CD4-positive, alpha-beta T cell treated with Interleukin-6 for 4 hours (primary cell): ENCODE measurements around the gene LLGL2.

Experiments
- DNase-seq: peaks from one replicate; pipeline ENCODE4 v3.0.0-alpha.2; 2020; ENCODE audit warnings: mixed read lengths

LLGL2 gene

DNA sequence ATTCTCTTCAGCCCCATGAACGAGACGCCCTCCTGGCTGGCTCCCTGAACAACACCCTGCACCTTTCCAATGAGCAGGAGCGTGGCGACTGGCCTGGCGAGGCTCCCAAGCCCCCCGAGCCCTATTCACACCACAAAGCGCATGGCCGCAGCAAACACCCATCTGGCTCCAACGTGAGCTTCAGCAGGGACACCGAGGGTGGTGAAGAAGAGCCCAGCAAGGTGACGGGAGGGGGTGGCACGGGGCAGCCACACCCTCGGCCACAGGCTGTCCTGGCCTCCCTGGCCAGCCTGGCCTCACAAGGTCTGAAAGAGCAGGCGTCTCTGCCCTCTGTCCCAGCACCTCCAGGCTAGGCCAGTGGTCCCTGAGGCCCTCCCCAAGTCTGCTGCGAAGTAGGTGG is 33.8 kb upstream of the LLGL2 start:
- DNase-seq: no peak

DNA sequence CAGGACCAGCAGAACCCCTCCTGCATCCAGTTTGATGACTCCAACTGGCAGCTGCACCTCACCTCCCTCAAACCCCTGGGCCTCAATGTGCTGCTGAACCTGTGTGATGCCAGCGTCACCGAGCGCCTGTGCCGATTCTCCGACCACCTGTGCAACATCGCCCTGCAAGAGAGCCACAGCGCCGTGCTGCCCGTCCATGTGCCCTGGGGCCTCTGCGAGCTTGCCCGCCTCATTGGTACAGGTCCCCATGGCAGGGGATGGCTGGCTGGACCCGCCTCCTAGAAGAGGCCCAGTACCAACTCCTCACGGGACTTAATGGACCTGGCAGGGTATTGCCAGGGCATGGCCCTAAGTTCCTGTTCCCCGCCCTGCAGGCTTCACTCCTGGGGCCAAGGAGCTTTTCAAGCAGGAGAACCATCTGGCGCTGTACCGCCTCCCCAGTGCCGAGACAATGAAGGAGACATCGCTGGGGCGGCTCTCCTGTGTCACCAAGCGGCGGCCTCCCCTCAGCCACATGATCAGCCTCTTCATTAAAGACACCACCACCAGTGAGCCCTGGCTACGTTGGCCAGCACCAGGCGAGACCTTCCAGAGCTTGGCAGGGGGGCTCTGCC is 32.8 kb upstream of the LLGL2 start:
- DNase-seq: no peak

DNA sequence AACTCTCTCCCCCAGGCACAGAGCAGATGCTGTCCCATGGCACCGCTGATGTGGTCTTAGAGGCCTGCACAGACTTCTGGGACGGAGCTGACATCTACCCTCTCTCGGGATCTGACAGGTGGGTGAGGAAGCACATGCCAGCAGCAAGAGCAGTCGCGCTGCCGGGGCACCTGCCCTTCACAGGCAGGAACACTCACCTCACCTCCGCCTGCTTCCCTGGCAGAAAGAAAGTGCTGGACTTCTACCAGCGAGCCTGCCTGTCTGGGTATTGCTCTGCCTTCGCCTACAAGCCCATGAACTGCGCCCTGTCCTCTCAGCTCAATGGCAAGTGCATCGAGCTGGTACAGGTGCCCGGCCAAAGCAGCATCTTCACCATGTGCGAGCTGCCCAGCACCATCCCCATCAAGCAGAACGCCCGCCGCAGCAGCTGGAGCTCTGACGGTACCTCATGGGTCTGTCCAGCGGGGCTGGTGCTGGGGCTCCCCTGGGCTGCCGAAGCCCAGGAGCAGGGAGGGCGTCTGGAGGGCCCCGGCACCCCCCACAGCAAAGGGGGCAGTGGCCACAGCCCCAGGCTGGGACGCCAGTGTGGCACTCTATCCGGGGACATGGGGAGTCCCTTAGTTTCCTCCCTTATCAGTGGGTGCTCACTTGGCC is 31.9 kb upstream of the LLGL2 start:
- no peak for DNase-seq

DNA sequence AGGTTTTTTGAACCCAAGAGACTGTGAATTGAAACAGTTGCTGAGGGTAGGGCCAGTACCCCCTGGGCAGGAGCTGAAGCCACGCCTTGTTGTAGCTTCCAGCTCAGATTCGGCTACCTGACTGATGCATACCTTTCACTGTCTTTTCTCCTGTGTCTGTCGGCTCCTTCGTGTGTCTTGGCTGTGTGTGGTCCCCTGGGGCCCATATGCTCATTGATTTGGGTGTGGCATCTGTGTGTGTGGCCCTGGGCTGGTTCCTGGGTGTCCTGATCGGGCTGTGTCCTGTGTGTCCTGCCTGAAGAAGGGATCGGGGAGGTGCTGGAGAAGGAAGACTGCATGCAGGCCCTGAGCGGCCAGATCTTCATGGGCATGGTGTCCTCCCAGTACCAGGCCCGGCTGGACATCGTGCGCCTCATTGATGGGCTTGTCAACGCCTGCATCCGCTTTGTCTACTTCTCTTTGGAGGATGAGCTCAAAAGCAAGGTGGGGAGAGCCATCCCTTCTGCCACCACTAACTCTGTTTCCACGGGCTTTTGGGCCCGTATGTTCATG is 31.1 kb upstream of the LLGL2 start:
- no peak for DNase-seq

DNA sequence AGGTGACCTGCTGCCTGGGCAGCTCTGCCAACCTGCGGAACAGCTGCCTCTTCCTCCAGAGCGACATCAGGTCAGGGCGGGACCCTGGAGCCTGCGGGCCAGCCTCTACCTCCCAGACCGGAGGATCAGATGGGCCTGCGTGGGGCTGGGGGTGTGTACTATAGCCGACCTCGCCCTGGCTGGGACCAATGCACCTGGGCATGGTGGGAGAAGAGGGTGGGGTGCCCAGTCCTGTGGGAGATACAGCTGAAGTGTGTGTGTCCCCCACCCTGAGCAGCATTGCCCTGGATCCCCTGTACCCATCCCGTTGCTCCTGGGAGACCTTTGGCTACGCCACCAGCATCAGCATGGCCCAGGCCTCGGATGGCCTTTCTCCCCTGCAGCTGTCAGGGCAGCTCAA is 29.5 kb upstream of the LLGL2 start:
- DNase-seq: no peak

DNA sequence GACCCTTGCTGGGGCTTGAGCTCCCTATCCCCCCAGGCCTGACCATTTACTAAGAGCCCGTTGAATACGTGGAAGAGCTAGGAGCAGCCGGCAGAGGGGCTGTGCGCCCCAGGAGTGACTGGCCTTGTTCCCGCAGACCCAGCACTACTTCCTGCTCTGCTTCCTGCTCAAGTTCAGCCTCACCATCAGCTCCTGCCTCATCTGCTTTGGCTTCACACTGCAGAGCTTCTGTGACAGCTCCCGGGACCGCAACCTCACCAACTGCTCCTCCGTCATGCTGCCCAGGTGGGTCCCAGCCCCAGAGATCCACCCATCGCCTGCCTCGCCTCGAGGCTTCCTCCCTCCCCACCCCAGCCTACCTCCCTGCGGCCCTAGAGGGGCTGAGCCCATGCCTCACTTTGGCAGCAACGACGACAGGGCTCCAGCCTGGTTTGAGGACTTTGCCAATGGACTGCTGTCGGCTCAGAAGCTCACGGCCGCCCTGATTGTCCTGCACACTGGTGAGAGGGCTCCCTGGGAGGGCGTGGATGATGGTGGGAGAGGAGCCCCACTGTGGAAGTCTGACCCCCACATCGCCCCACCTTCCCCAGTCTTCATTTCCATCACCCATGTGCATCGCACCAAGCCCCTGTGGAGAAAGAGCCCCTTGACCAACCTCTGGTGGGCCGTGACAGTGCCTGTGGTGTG is 27.3 kb upstream of the LLGL2 start:
- no peak for DNase-seq

DNA sequence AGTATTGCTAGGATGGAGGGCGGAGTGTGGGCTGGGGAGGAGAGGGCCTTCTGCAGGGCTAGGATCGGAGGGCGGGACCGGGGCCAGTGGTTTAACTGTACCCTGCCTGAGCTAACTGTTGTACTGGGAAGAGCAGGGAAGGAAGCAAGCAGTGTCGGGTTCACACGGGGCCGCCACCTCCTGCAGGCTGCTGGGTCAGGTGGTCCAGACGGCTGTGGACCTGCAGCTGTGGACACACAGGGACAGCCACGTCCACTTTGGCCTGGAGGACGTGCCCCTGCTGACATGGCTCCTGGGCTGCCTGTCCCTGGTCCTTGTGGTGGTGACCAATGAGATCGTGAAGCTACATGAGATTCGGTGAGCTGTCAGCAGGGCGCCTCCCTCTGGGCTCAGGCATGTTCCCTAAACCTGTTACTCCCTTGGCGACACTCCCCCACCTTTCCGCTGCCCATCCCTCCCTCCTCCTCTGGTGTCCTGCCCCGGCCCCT is 26.7 kb upstream of the LLGL2 start:
- no peak for DNase-seq

DNA sequence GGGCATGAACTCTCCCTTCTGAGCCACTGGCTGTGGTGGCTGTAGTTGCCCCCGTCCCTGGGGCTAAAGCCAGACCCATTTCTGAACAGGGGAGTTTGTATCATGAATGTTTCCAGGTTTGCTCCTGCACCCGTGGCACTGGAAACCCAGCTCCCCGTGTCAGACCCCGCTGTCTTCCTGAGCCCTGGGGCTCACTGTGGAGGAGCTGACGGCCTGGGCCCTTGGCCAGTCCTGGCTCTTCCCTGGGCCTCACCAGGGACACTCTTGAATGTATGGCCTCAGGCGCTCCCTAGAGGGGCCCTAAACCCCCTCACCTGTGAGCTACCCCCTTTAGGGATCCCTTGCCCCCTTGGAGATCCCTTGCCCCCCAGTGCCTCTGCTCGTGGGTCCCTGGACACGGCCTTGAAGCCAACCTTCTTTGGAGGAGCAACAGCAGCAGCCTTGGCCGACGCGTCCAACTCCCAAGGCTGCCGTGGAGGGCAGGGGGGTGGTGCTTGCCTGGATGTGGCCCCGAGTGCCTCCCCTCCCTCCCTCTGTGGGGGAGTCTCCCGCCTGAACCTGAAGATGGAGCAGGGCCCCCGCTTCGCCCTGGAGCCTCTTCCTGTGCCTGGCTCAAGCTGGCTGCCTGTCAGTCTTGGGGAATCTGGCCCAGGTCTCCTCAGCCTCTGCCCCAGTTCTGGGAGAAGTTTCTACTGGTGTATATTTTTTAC is 26.0 kb upstream of the LLGL2 start:
- DNase-seq: no peak

DNA sequence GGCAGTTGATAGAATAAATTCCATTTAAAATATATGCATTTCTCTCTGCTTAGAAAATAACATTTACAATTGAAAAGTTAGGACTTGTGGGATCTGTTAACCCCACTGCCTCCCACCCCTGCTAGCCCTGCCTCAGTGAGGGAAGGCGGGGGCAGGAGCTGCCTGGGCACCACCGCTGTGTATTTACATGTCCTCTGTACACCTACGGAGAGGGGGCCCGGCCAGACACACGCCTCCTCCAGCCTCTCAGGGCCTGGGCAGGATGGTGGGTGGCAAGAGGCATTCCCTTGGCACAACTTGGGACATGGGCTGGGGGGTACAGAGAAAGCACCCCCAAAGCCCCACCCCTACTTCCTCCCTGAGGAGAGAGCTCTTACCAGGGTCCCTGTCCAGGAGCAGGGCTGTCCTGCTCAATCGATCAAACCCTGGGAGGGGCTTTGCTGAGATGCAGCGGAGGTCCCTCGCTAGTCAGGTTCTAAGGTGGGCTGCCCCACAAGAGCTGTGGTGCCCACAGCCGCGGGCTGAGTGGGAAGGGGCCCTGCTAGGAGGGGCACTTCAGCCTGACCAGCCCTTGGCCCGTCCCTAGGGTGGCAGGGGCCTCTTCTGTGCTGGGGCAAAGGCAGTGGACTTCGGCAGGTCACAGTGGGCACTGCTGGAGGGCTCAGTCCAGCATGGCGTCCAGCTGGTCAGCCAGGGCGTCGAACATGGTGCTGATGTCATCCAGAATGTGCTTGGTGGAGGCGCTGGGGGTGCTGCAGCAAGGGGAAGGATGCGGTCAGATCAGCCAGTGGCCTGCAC is 24.9 kb upstream of the LLGL2 start:
- no peak for DNase-seq

DNA sequence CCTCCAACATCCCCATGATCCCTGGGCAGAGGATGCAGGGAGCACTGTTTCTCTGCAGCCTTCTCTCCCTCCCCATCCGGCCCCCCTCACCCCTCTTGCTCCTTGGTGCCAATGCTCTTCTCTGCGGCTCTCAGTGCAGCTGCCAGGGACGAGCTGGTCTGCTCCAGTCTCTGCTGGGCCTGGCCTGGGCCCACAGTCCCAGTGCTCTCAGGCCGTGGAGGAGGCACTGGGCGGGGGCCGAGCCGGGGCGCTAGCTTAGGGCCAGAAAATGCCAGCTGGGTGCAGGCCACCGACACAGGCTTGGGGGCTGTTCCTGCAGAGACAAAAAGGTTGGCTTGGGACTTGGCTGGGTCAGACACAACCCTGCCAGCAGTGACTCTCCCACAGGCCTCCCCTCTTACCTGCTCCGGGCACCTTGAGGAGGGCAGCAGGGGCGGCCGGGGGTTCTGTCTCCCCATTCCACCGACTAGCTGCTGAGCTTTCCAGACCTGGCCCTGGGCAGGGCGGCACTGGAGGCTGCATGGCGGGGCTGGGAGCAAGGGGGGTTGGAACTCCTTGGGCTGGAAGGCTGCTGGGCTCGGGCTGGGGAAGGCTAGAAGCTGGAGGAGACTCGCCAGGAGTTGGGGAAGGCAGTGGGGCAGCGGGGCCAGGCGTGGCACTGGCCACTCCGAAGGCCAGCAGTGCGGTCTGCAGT is 24.0 kb upstream of the LLGL2 start:
- DNase-seq: no peak

DNA sequence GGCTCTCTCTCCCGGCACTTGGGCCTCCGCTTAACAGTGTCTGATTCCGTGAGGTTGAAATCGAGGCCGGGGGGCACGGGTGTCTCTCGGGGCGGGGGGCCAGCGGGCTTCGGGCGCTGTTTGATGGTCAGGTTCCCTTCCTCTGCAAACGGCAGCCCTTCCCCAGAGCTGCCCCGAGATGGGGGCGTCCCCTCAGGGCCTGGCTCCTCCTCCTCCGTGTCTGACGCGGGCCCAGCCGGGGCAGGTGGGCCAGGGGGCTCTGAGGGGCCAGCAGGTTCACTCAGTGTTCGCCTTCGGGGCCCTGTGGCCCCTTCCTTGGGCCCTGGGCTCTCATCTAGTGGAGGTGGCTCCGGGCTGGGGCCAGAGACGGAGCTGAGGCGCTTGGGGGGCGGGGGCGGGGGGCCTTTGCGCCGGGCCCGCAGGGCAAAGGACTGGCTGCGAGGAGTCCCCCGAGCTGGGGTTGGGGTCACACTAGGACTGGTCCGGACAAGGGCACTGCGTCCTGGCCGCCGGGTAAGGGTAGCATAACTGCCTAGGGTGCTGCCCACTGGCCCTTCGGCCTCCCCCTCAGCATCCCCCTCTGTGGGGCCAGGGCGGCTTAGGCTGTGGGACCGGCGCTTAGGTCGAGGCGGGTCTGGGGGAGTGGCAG is 23.3 kb upstream of the LLGL2 start:
- no peak for DNase-seq

DNA sequence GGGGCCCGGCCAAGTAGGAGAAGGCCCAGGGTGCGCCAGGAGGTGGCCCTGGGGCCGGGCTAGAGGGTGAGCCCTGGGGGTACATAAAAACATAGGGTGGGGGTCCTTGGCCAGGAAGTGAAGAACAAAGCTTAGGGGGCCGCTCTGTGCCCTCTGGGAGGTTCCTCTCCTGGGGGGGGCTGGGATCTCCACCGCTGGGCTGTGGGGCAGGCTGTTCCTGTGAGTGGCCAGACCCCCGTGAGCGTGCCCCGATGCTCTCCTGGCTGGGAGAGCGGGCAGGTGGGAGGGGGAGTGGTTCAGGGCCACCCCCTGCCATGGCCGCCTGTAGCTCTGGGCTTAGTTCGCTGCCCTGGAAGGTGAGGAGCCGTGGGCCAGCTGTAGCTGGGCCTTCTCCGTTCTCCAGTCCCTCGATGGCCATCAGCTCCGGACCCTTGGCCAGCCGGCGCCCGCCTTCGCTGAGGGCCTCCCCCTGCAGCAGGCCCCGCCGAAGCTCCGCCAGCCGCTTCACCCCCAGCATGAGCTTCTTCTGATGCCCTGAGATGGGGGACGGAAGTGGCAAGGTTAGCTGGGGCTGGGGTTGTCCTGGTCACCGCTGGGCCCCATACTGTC is 22.7 kb upstream of the LLGL2 start:
- DNase-seq: no peak

DNA sequence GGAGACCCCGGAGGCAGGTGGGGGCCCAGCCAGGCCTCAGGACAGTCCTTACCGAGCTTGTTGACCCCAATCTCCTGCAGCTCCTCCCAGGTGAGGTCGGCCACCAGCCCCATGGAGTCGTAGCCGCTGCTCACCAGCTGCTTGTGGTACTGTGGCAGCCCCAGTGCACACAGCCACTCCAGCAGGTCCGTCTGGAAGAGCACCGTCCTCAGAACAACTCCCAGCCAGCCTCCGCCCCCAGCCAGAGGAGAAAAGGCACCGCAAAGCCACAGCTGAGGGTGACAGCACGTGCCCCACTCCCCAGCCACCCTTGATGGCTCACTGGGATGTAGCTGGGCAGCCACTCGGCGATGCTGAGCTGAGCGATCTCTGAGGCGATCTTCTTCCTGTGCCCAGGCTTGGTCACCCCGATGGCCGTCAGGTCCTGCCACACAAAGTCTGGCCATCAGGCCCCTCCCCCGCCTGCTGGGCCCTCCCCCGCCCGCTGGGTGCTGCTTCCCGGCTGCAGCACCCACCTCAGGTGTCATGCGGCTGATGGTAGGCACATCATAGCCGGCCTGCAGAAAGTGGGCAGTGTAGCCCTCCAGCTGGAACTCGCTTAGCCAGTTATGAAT is 22.1 kb upstream of the LLGL2 start:
- no peak for DNase-seq

DNA sequence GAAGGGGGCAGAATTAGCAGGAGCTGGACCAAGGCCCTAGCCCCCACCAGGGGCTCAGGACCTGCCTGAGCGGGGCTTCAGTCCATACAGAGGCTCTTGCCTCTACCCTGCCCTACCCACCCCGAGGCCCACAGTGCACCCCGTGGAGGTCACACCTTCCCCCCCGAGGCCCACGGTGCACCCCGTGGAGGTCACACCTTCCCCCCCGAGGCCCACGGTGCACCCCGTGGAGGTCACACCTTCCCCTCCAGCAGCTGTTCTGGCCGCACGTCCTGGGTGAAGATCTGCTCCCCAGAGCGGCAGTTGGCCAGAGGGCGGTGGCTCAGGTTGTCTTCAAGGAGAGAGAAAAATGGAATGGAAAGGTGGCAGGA is 21.5 kb upstream of the LLGL2 start:
- DNase-seq: no peak

DNA sequence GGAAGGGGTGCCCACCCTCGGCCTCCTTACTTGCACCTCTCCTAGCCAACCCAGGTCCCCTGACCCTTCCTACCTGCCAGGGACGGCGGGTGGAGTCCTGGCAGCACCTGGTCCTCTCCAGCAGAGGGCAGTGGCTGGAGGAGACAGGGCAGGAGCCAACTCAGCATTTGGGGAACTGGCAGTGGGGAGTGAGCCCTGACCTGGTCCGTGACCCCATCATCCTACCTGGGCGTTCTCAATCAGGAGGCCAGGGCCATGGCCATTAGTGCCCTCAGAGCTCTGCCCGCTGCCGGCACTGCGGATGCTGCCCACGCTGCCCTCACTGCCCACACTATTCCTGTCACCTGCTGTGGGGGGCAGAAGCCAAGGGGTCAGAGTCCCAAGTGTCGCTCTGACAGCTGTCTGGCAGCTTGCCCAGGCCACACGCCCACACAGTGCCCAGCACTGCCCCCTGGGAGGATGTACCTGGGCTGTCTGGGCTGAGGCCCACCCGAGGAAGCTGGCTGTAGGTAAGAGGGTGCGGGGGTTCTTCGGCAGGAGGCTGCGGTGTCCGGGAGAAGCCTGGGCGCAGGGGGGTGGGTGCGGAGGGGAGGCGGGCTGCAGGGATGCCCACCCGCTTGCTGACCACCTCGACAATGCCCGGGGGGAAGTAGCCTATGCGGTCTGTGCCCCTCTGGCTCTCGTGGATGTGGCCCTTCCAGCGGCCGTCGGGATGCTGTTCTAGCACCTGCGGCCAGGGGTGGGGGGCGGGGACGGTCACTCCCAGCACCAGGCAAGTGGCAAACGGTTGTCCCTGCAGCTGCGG is 20.9 kb upstream of the LLGL2 start:
- peak; percentile 56 for DNase-seq

DNA sequence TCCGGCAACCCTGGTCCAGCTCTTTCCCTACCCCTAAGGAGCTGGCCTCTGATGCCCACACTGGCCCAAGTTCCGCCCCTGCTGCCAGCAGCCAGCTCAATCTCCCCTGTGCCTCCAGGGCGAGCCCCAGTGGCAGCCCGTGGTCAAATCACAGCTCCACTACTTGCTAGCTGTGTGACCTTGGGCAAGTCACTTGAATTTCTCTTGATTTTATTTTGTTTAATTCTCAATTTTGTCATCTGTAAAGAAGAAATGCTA is 20.4 kb upstream of the LLGL2 start:
- DNase-seq: no peak

DNA sequence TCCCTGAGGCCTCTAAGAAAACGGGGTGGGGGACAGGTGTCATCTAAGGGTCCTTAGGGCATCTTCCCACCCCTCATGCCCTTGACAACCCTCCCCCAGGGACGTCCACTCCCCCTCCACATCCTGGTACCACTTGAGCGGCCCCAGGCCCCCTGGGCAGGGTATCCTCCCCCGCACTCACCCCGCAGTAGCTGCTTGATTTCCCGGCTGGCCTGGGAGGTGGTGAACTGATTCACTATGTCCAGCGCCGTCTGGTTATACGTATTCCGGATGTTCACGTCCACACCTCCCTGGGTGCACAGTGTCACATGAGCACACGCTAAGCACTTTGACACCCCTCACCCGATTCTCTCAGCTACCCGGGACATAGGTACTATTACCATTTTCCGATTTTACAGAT is 19.9 kb upstream of the LLGL2 start:
- DNase-seq: no peak

DNA sequence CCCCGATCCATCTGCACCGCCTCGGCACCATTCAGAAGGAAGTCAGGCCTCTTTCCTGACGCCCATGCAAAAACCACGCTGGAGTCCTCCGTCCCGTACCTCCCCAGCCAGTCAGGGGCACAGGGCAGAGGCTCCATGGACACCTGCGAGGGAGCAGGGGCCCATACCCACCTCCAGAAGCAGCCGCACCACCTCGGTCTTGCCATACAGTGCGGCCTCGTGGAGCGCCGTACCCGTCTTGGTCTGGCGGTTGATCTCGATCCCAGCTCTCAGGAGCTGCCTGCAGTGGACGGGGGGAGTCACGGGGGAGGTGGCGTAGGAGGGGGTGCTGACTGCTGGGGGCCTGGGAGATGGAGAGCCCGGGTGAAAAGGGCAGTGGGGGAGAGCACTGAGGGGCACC is 19.4 kb upstream of the LLGL2 start:
- no peak for DNase-seq

DNA sequence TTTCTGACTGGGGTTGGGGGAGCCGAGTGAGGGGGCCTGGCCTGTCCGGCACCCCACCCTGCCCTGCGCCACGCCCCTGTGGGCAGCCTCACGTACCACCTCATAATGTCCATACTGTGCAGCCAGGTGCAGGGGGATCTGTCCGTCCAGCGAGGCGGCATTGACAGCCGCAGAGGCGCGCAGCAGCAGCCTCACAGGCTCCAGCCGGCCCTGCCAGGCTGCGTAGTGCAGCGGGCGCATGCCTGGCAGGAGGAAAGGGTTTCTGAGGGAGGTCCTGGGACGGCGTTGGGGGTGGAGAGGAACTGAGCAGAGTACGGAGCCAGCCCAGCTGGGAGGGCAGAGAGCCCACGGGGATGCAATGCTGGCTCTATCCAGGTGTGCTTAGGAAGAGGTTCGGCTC is 18.6 kb upstream of the LLGL2 start:
- no peak for DNase-seq
